ENCODE measurements around the gene IFI44L. TPM values are rescaled to one million over a fixed set of nuclear protein-coding genes. Genes with fewer than 3 reads are reported as not detected.

IFI44L gene
- total RNA-seq, 3 donors from 2014 or later = 1.8 to 10.8 (median 5.3) TPM

GRCh38 chr1:78620666-78621065, 418 bp downstream of the IFI44L start:
- no peaks in the 10 kb centered on the region for H3K4me1 ChIP-seq (ENCODE audit: low read depth)
- intact Hi-C loops (cut with DNase I, micrococcal nuclease) = no loop called here
- H3K4me3 ChIP-seq = no peak overlapping the region
- H3K36me3 ChIP-seq (ENCODE audit: low read depth) = no peaks in the 10 kb centered on the region
- H3K9me3 ChIP-seq = no peaks in the 10 kb centered on the region
- DNase-seq (no peak), ATAC-seq (no peak)
- TF ChIP-seq CTCF (IDR thresholded peaks at IDR 0.05) = no peak

GRCh38 chr1:78622548-78622947, 2.3 kb downstream of the IFI44L start:
- Histone ChIP-seq H3K4me1 (ENCODE audit: low read depth) (no peaks in the 10 kb centered on the region), H3K9me3 (no peaks in the 10 kb centered on the region), H3K36me3 (ENCODE audit: low read depth) (no peaks in the 10 kb centered on the region), H3K4me3 (no peak overlapping the region)
- intact Hi-C loops (cut with DNase I, micrococcal nuclease) = no loop called here
- TF ChIP-seq CTCF (IDR thresholded peaks at IDR 0.05) = no peak
- no peak for DNase-seq
- ATAC-seq = no peak

- DNase-seq (no peak), ATAC-seq (no peak)
- TF ChIP-seq CTCF (IDR thresholded peaks at IDR 0.05) = no peak
- Histone ChIP-seq H3K36me3 (ENCODE audit: low read depth) (no peaks in the 10 kb centered on the region), H3K9me3 (no peaks in the 10 kb centered on the region), H3K4me1 (ENCODE audit: low read depth) (no peaks in the 10 kb centered on the region), H3K4me3 (no peak overlapping the region)
- intact Hi-C loops (cut with DNase I, micrococcal nuclease) = no loop called here
Observed at GRCh38 chr1:78624035-78624434, 3.8 kb downstream of the IFI44L start.

- H3K36me3 ChIP-seq (ENCODE audit: low read depth) = no peaks in the 10 kb centered on the region
Observed at GRCh38 chr1:78627321-78627720, 7.1 kb downstream of the IFI44L start.

GRCh38 chr1:78630600-78630999, 10.4 kb downstream of the IFI44L start:
- no peak for TF ChIP-seq CTCF (IDR thresholded peaks at IDR 0.05)
- DNase-seq (no peak), ATAC-seq (no peak)
- no peak overlapping the region for H3K4me3 ChIP-seq
- no peaks in the 10 kb centered on the region for H3K4me1 ChIP-seq (ENCODE audit: low read depth)
- no peaks in the 10 kb centered on the region for H3K9me3 ChIP-seq
- H3K36me3 ChIP-seq (ENCODE audit: low read depth) = no peaks in the 10 kb centered on the region
- intact Hi-C loops (cut with DNase I, micrococcal nuclease) = no loop called here

More at GRCh38 chr1:78627321-78627720, 7.1 kb downstream of the IFI44L start:
- ATAC-seq (no peak), DNase-seq (no peak)
- Histone ChIP-seq H3K4me3 (no peak overlapping the region), H3K4me1 (ENCODE audit: low read depth) (no peaks in the 10 kb centered on the region), H3K9me3 (no peaks in the 10 kb centered on the region)
- TF ChIP-seq CTCF (IDR thresholded peaks at IDR 0.05) = no peak
- intact Hi-C loops (cut with DNase I, micrococcal nuclease) = no loop called here

GRCh38 chr1:78633209-78633608, 13.0 kb downstream of the IFI44L start:
- ATAC-seq (no peak), DNase-seq (no peak)
- no peaks in the 10 kb centered on the region for H3K4me1 ChIP-seq (ENCODE audit: low read depth)
- H3K9me3 ChIP-seq = no peaks in the 10 kb centered on the region
- H3K36me3 ChIP-seq (ENCODE audit: low read depth) = no peaks in the 10 kb centered on the region
- H3K4me3 ChIP-seq = no peak overlapping the region
- intact Hi-C loops (cut with DNase I, micrococcal nuclease) = no loop called here
- no peak for TF ChIP-seq CTCF (IDR thresholded peaks at IDR 0.05)
